Duodenal mucosa (tissue), 2 donors: ENCODE data around the gene SLC25A22.

Source experiments
- H3K27ac ChIP-seq: one replicate; pipeline ENCODE4 v1.7.0; 2013; ENCODE audit warnings: low read depth, low read length
- H3K27me3 ChIP-seq, 2 donors: one replicate each; pipeline ENCODE4 v1.7.0; 2013; ENCODE audit warnings: low read length in 2 of 2, control low read depth in 1 of 2; ENCODE audit not compliant: insufficient read depth in 2 of 2, control insufficient read depth in 1 of 2
- H3K36me3 ChIP-seq, 2 donors: one replicate each; pipeline ENCODE4 v1.7.0; 2013; ENCODE audit warnings: low read length in 2 of 2, control low read depth in 1 of 2; ENCODE audit not compliant: insufficient read depth in 2 of 2, control insufficient read depth in 1 of 2
- H3K4me1 ChIP-seq, 2 donors: one replicate each; pipeline ENCODE4 v1.7.0; 2013; ENCODE audit warnings: low read length in 2 of 2, control low read depth in 1 of 2; ENCODE audit not compliant: insufficient read depth in 2 of 2, control insufficient read depth in 1 of 2
- H3K4me3 ChIP-seq, 2 donors: one replicate each; pipeline ENCODE4 v1.7.0; 2013; ENCODE audit warnings: low read length in 2 of 2, low read depth in 1 of 2
- H3K9ac ChIP-seq, 2 donors: one replicate each; pipeline ENCODE4 v1.7.0; 2013; ENCODE audit warnings: low read length in 2 of 2, low read depth in 1 of 2
- H3K9me3 ChIP-seq, 2 donors: one replicate each; pipeline ENCODE4 v1.7.0; 2013; ENCODE audit warnings: low read length in 2 of 2, control low read depth in 1 of 2; ENCODE audit not compliant: control insufficient read depth in 1 of 2

Gene SLC25A22

GRCh38 chr11:788953-789940 lies 8.8 kb downstream of the SLC25A22 start:
- Histone ChIP-seq H3K4me3 (no peak overlapping the region), H3K27me3 (peaks cover 9 to 11% of the 10 kb centered on the region in 2 donors), H3K9ac (no peak overlapping the region), H3K36me3 (peaks cover 0 to 4% of the 10 kb centered on the region in 2 donors), H3K27ac (no peak overlapping the region), H3K9me3 (no peaks in the 10 kb centered on the region), H3K4me1 (peaks cover 0 to 6% of the 10 kb centered on the region in 2 donors)

GRCh38 chr11:788009-788640 lies 10.0 kb downstream of the SLC25A22 start:
- H3K27ac ChIP-seq: no peak overlapping the region
- peaks cover 0 to 2% of the 10 kb centered on the region in 2 donors for H3K36me3 ChIP-seq
- peaks cover 9 to 11% of the 10 kb centered on the region in 2 donors for H3K27me3 ChIP-seq
- no peak overlapping the region for H3K9ac ChIP-seq
- H3K4me3 ChIP-seq: no peak overlapping the region
- H3K4me1 ChIP-seq: peaks cover 0 to 6% of the 10 kb centered on the region in 2 donors
- H3K9me3 ChIP-seq: no peaks in the 10 kb centered on the region

DNA sequence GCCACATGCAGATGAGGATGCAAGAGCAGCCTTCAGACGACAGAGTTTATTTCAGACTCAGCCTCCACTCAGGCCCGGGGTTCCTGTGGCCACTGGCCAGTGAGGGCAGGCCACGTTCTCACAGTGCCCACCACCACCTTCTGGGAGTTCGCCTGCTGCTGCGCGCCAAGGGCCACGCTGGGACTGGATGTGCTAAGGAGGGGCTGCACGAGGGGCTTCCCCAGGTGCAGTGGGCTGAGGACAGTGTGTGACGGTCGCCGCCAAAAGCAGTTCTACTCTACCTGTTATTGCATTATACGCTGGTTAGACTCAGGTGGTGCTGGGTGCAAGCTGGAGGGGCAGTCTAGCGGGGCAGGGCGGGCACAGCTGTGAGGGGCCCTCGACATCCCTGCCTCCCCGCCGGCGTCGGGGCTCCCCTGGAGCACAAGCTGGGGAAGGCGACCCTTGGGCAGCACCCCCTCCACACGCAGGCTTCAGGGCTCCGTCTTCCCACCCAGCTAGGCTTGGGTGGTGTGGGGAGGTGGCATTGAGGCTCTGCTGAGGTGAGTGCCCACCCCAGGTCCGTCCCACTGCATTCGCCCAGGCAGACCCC lies 10.9 kb downstream of the SLC25A22 start:
- Histone ChIP-seq H3K36me3 (no peaks in the 10 kb centered on the region), H3K9me3 (no peaks in the 10 kb centered on the region), H3K9ac (no peak overlapping the region), H3K27me3 (peaks cover 9 to 11% of the 10 kb centered on the region in 2 donors), H3K4me1 (peaks cover 6 to 13% of the 10 kb centered on the region in 2 donors), H3K4me3 (no peak overlapping the region), H3K27ac (no peak overlapping the region)

GRCh38 chr11:786235-787083 lies 11.6 kb downstream of the SLC25A22 start:
- Histone ChIP-seq H3K9ac (no peak overlapping the region), H3K27ac (no peak overlapping the region), H3K9me3 (no peaks in the 10 kb centered on the region), H3K36me3 (no peaks in the 10 kb centered on the region), H3K4me1 (peaks cover 6 to 13% of the 10 kb centered on the region in 2 donors), H3K27me3 (peaks cover 9 to 11% of the 10 kb centered on the region in 2 donors), H3K4me3 (no peak overlapping the region)

DNA sequence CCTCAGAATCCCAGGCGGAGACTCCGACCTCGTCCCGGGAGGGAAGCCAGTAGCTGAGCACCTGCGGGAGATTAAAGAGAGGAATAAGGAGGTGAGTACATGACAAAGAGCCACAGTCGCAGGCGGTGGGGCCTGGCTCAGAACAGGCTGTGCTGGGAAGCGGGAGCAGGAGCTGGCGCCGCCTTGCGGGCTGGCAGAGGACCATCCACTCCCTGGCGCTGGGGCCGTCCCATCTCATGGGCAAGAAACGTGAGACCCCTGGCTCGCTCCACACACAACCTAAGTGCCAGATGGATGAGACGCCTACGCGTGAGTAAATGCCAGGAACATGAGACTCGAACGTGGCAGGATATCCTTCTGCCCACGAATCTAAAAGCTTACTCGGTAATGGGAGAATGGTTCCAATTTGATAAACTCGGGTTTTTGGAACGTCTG lies 14.5 kb downstream of the SLC25A22 start:
- peaks cover 12 to 14% of the 10 kb centered on the region in 2 donors for H3K4me1 ChIP-seq
- no peak overlapping the region for H3K4me3 ChIP-seq
- H3K9ac ChIP-seq: no peak overlapping the region
- no peaks in the 10 kb centered on the region for H3K9me3 ChIP-seq
- no peaks in the 10 kb centered on the region for H3K36me3 ChIP-seq
- H3K27ac ChIP-seq: no peak overlapping the region
- peaks cover 0 to under 1% of the 10 kb centered on the region in 2 donors for H3K27me3 ChIP-seq

DNA sequence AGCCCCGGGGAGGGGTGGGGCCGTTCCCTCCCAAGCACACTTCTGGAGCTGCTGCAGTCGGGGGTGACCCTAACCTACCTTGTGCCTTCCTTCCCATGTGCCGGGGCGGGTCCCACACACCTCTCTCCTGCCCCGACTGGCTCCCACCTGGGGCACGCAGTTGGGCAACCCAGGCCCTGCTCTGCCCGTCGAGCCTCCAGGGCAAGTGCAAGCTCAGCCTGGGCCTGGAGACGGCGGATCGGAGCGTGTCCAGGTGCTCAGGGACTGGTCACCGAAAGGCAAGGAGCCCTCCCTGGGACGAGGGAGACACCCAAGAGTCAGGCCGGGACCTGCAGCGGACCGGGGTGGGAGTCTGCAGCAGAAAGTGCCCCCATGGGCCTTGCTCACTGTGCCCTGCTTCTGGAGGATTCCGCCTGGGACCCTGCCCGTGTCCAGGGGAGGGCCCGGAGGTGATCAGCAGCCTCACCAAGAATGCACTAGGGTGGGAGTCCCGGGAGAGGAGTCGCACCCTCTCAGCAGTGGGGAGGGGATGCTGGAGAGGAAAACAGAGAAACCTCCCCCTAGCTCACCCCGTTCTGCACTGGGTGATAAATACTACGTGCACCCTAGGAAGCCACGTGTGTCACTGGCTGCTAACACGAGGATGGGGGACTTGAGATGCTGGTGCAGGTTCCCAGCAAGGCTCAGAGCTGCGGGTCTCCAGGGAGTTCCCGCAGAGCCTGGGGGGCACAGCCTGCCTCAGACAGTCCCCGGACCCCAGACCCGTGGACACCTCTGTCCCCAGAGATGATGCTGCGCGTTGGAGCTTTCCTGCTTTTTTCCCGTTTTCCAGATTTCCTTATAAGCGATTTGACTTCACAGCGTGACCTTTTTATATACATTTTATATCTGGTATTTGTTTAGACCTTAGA lies 15.6 kb downstream of the SLC25A22 start:
- Histone ChIP-seq H3K9me3 (no peaks in the 10 kb centered on the region), H3K27me3 (no peaks in the 10 kb centered on the region), H3K9ac (no peak overlapping the region), H3K36me3 (no peaks in the 10 kb centered on the region), H3K27ac (no peak overlapping the region), H3K4me1 (peaks cover 19 to 22% of the 10 kb centered on the region in 2 donors), H3K4me3 (no peak overlapping the region)

GRCh38 chr11:779955-780532 lies 18.0 kb downstream of the SLC25A22 start:
- Histone ChIP-seq H3K4me1 (peaks cover 24 to 35% of the 10 kb centered on the region in 2 donors), H3K9me3 (no peaks in the 10 kb centered on the region), H3K4me3 (no peak overlapping the region), H3K27ac (no peak overlapping the region), H3K27me3 (no peaks in the 10 kb centered on the region), H3K36me3 (no peaks in the 10 kb centered on the region), H3K9ac (no peak overlapping the region)

GRCh38 chr11:778976-779954 lies 18.8 kb downstream of the SLC25A22 start:
- no peak overlapping the region for H3K9ac ChIP-seq
- no peaks in the 10 kb centered on the region for H3K36me3 ChIP-seq
- no peaks in the 10 kb centered on the region for H3K27me3 ChIP-seq
- H3K9me3 ChIP-seq: no peaks in the 10 kb centered on the region
- peaks cover 24 to 35% of the 10 kb centered on the region in 2 donors for H3K4me1 ChIP-seq
- no peak overlapping the region for H3K27ac ChIP-seq
- H3K4me3 ChIP-seq: no peak overlapping the region
